HEK293 (cell line): ENCODE data around the gene STK39.

Source experiments
- HOXC10 ChIP-seq: sonication (generic); formaldehyde crosslinking; IDR thresholded peaks from 2 replicates; pipeline ENCODE4 v1.8.1; 2023; ENCODE audit warnings: mild to moderate bottlenecking, missing genetic modification reagents
- KLF1 ChIP-seq: fragments of 450-650 bp; formaldehyde crosslinking; IDR thresholded peaks from 2 replicates; pipeline ENCODE4 v1.5.1; 2016; ENCODE audit warnings: missing biosample characterization, missing genetic modification characterization
- WT1 ChIP-seq: fragments of 450-650 bp; formaldehyde crosslinking; IDR thresholded peaks from 2 replicates; pipeline ENCODE4 v1.5.1; 2016; ENCODE audit warnings: missing biosample characterization, missing genetic modification characterization
- ZFP37 ChIP-seq: fragments of 450-650 bp; formaldehyde crosslinking; IDR thresholded peaks from 2 replicates; pipeline ENCODE4 v1.5.1; 2016; ENCODE audit warnings: missing biosample characterization, missing genetic modification characterization
- ZNF169 ChIP-seq: fragments of 450-650 bp; formaldehyde crosslinking; IDR thresholded peaks from 2 replicates; pipeline ENCODE4 v1.5.1; 2016; ENCODE audit warnings: missing biosample characterization, missing genetic modification characterization
- ZNF174 ChIP-seq: fragments of 450-650 bp; formaldehyde crosslinking; IDR thresholded peaks from 2 replicates; pipeline ENCODE4 v1.5.0; 2017; ENCODE audit warnings: missing biosample characterization, mild to moderate bottlenecking, missing genetic modification characterization
- ZNF274 ChIP-seq, 2 experiments: fragments of 200-500 bp in 1 of 2; fragments of 450-650 bp in 1 of 2; sonication (Bioruptor generic) in 1 of 2; formaldehyde crosslinking in 1 of 2; IDR thresholded peaks; 2 replicates each; pipeline versions ENCODE4 v1.5.1 to v1.6.1; 2014 to 2016; ENCODE audit warnings: borderline replicate concordance in 1 of 2, inconsistent platforms in 1 of 2, low read length in 1 of 2, missing biosample characterization in 1 of 2, missing genetic modification characterization in 1 of 2
- ZNF423 ChIP-seq: fragments of 450-650 bp; formaldehyde crosslinking; IDR thresholded peaks from 2 replicates; pipeline ENCODE4 v1.5.1; 2016; ENCODE audit warnings: missing biosample characterization, missing genetic modification characterization
- ZNF549 ChIP-seq: fragments of 450-650 bp; IDR thresholded peaks from 2 replicates; pipeline ENCODE4 v1.5.1; 2018; ENCODE audit warnings: missing biosample characterization, missing genetic modification characterization, mild to moderate bottlenecking, inconsistent platforms, moderate library complexity
- ZNF561 ChIP-seq: fragments of 450-650 bp; IDR thresholded peaks from 2 replicates; pipeline ENCODE4 v1.5.1; 2018; ENCODE audit warnings: missing biosample characterization, missing genetic modification characterization, borderline replicate concordance
- ZNF670 ChIP-seq: fragments of 450-650 bp; formaldehyde crosslinking; IDR thresholded peaks from 2 replicates; pipeline ENCODE4 v1.5.1; 2016; ENCODE audit warnings: missing biosample characterization, missing genetic modification characterization, low read depth
- ZNF768 ChIP-seq: fragments of 450-650 bp; formaldehyde crosslinking; IDR thresholded peaks from 2 replicates; pipeline ENCODE4 v1.5.1; 2018; ENCODE audit warnings: missing biosample characterization, mild to moderate bottlenecking, missing genetic modification characterization
- TF ChIP-seq, protein P1 (sequence below): fragments of 450-650 bp; formaldehyde crosslinking; IDR thresholded peaks from 2 replicates; pipeline ENCODE4 v1.5.1; 2016; ENCODE audit warnings: missing biosample characterization, missing genetic modification characterization

DNA sequence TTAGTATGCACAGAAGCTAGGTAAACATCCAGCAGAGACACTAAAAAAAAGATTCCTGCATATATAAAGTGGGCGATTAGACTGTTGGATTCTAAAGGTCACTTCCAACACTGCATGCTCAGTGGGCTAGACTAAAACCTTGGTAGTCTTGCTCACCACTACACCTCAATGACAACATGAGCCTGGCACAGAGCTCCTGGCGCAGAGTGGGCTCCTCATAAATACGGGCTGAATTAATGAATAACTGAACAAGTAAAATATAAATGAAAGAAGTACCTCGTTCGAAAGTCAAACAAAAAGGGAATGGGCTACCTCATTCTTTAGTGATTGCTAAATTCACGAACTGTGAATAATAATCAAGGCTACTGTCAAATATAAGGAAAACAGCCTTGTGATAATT, 185.3 kb downstream of the STK39 start:
- TF ChIP-seq ZNF174 (tag by site-specific recombination) (no peak), ZNF561 (tag by site-specific recombination) (no peak), ZNF549 (tag by site-specific recombination) (no peak), ZNF274 (IDR thresholded peaks at IDR 0.05; ENCODE audit: low read length) (no peak), ZNF274 (tag by site-specific recombination; IDR thresholded peaks at IDR 0.05; ENCODE audit: borderline replicate concordance) (no peak), WT1 (no peak), ZNF670 (tag by site-specific recombination) (no peak), ZNF423 (tag by site-specific recombination) (no peak), ZFP37 (tag by site-specific recombination) (no peak), KLF1 (tag by site-specific recombination) (no peak), ZNF169 (tag by site-specific recombination) (no peak), HOXC10 (CRISPR knock-in tag) (no peak), ZNF768 (tag by site-specific recombination) (no peak)
- TF ChIP-seq, protein P1, sequence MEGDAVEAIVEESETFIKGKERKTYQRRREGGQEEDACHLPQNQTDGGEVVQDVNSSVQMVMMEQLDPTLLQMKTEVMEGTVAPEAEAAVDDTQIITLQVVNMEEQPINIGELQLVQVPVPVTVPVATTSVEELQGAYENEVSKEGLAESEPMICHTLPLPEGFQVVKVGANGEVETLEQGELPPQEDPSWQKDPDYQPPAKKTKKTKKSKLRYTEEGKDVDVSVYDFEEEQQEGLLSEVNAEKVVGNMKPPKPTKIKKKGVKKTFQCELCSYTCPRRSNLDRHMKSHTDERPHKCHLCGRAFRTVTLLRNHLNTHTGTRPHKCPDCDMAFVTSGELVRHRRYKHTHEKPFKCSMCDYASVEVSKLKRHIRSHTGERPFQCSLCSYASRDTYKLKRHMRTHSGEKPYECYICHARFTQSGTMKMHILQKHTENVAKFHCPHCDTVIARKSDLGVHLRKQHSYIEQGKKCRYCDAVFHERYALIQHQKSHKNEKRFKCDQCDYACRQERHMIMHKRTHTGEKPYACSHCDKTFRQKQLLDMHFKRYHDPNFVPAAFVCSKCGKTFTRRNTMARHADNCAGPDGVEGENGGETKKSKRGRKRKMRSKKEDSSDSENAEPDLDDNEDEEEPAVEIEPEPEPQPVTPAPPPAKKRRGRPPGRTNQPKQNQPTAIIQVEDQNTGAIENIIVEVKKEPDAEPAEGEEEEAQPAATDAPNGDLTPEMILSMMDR (tag by site-specific recombination), result no peak
